Measurements from ENCODE around the gene HNF4A. TPM values are rescaled to one million over a fixed set of nuclear protein-coding genes. Genes with fewer than 3 reads are reported as not detected.

HNF4A gene
- polyA plus RNA-seq, 1 of the 3 experiments (the other 2 are of a cell fraction): not detected

DNA sequence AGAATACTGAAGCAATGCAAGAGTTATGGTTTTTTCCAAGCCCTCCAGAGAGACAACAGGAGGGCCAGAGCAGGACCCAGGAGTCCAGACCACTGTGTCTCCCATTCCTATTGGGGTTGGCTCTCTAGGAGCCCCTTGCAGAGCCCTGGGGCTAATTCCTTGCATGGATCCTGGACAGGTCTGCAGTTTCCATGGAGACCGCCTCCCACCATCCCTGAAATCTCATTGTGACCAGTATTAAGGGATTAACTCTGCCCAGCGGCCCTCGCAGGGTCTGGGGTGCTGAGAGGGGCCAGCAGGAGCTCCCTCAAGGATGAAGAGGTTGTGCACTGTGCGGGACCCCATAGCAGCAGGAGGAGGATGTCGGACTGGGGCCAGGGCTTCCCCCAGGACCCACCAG, 34.8 kb downstream of the HNF4A start:
- H3K9me3 ChIP-seq: no peaks in the 10 kb centered on the region
- peaks cover 0 to 2% of the 10 kb centered on the region in 2 experiments; a peak in 1 of 4 replicates for H3K4me1 ChIP-seq (ENCODE audit: control insufficient read depth in 1 of 2, insufficient read depth in 2 of 2, low read depth in 1 of 2, low read length in 1 of 2)
- no peaks in the 10 kb centered on the region for H3K9me2 ChIP-seq
- no peaks in the 10 kb centered on the region for H3F3A ChIP-seq (replicated peaks; ENCODE audit: insufficient read depth)
- no peaks in the 10 kb centered on the region for H4K20me1 ChIP-seq (ENCODE audit: insufficient read depth)
- 25% methylated on average over 4 of the region's 5 CpGs for WGBS (ENCODE audit: low lambda C conversion rate)
- H3K36me3 ChIP-seq (replicated peaks in 1 of 2; ENCODE audit: control insufficient read depth in 1 of 2, insufficient read depth in 2 of 2, low read length in 1 of 2): no peaks in the 10 kb centered on the region
- CTCF ChIA-PET: interaction anchor here (0.6 to 3.5 kb wide), 9 partner anchors 10 to 220 kb away, joined by 3 to 48 read pairs (median 8); partner anchors contain the start of gene FITM2
- no peaks in the 10 kb centered on the region for H3K79me2 ChIP-seq (ENCODE audit: insufficient read depth)
- DNase-seq: no peak
- POLR2A ChIA-PET: no interaction called here
- TF ChIP-seq GABPA (IDR thresholded peaks at IDR 0.05; ENCODE audit: low read depth): no peak
- no peak for TF ChIP-seq CTCF (IDR thresholded peaks at IDR 0.05)
- TF ChIP-seq FOSL2 (IDR thresholded peaks at IDR 0.05; ENCODE audit: borderline replicate concordance, low read depth): no peak
- TF ChIP-seq MXI1 (IDR thresholded peaks at IDR 0.05; ENCODE audit: low read depth, low read length): no peak
- no peak for TF ChIP-seq RFX5 (IDR thresholded peaks at IDR 0.05; ENCODE audit: low read length)
- TF ChIP-seq YY1 (IDR thresholded peaks at IDR 0.05; ENCODE audit: low read depth): no peak
- TF ChIP-seq NRF1 (IDR thresholded peaks at IDR 0.05; ENCODE audit: low read depth, low read length): no peak
- no peak for TF ChIP-seq EZH2phosphoT487 (IDR thresholded peaks at IDR 0.05; ENCODE audit: borderline replicate concordance, low read depth)
- H3K27ac ChIP-seq (ENCODE audit: low read depth in 2 of 2, low read length in 1 of 2): no peak overlapping the region
- no peak overlapping the region for H3K4me2 ChIP-seq
- peaks cover under 1% of the 10 kb centered on the region; the same call in 1 of the 2 replicates for H3K27me3 ChIP-seq (ENCODE audit: insufficient read depth)
- no peak overlapping the region for H3K9ac ChIP-seq
- no peak overlapping the region for H3K4me3 ChIP-seq (ENCODE audit: low read depth in 2 of 2, low read length in 1 of 2)
- H2AFZ ChIP-seq (ENCODE audit: low read depth): no peak overlapping the region

DNA sequence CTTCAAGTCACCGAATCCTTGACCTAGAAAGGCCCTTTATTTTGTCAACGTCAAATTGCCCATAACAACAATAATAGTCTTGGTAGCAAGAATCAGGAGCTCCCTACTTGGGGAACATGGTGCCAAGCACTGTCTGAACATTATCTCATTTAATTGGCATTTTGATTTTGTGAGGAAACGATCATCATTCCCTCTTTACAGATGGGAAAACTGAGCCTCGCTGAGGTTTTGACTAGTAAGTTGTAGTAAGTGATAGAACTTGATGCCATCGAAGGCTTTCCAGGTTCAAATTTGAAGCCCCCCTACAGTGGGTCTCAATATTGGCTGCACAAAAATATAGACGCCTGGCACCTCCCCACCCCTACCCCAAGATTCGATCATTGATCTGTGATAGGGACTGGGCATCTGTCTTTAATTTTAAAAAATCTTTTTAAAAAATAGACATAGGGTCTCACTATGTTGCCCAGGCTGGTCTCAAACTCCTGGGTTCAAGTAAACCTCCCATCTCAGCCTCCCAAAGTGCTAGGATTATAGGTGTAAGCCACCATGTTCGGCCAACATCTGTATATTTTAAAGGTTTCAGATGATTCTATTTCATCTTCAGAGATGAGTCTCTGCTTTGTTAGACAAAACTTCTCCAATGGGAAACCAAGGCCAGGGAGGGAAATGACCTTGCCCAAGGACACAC, 36.7 kb downstream of the HNF4A start:
- H3K4me2 ChIP-seq: no peak overlapping the region
- 70% methylated on average over 8 of the region's 8 CpGs for WGBS (ENCODE audit: low lambda C conversion rate)
- no peaks in the 10 kb centered on the region for H3F3A ChIP-seq (replicated peaks; ENCODE audit: insufficient read depth)
- no peaks in the 10 kb centered on the region for H4K20me1 ChIP-seq (ENCODE audit: insufficient read depth)
- DNase-seq: no peak
- no peak overlapping the region for H2AFZ ChIP-seq (ENCODE audit: low read depth)
- no peak overlapping the region for H3K27ac ChIP-seq (ENCODE audit: low read depth in 2 of 2, low read length in 1 of 2)
- peaks cover 0 to 2% of the 10 kb centered on the region in 2 experiments; a peak in 1 of 4 replicates for H3K4me1 ChIP-seq (ENCODE audit: control insufficient read depth in 1 of 2, insufficient read depth in 2 of 2, low read depth in 1 of 2, low read length in 1 of 2)
- no peak overlapping the region for H3K4me3 ChIP-seq (ENCODE audit: low read depth in 2 of 2, low read length in 1 of 2)
- H3K27me3 ChIP-seq (ENCODE audit: insufficient read depth): peaks cover 11% of the 10 kb centered on the region; the same call in 1 of the 2 replicates
- CTCF ChIA-PET: interaction anchor here (2.0 to 2.7 kb wide), 4 partner anchors 8 to 218 kb away, joined by 7 to 12 read pairs (median 8); no protein-coding TSS in a partner anchor
- H3K9ac ChIP-seq: no peak overlapping the region
- H3K79me2 ChIP-seq (ENCODE audit: insufficient read depth): no peaks in the 10 kb centered on the region
- POLR2A ChIA-PET: no interaction called here
- no peaks in the 10 kb centered on the region for H3K9me2 ChIP-seq
- H3K36me3 ChIP-seq (replicated peaks in 1 of 2; ENCODE audit: control insufficient read depth in 1 of 2, insufficient read depth in 2 of 2, low read length in 1 of 2): no peaks in the 10 kb centered on the region
- H3K9me3 ChIP-seq: no peaks in the 10 kb centered on the region
- TF ChIP-seq ELF1 (IDR thresholded peaks at IDR 0.05): no peak
- TF ChIP-seq NFIC (IDR thresholded peaks at IDR 0.05; ENCODE audit: borderline replicate concordance): no peak
- no peak for TF ChIP-seq CTCF (IDR thresholded peaks at IDR 0.05)
- TF ChIP-seq MEF2A (IDR thresholded peaks at IDR 0.05; ENCODE audit: borderline replicate concordance, low read depth): no peak
- TF ChIP-seq RCOR1 (IDR thresholded peaks at IDR 0.05; ENCODE audit: low read length): no peak
- TF ChIP-seq FOXJ3 (CRISPR knock-in tag; IDR thresholded peaks at IDR 0.05): no peak
- TF ChIP-seq NRF1 (IDR thresholded peaks at IDR 0.05; ENCODE audit: low read depth, low read length): no peak
- TF ChIP-seq, protein P1, sequence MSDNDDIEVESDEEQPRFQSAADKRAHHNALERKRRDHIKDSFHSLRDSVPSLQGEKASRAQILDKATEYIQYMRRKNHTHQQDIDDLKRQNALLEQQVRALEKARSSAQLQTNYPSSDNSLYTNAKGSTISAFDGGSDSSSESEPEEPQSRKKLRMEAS (IDR thresholded peaks at IDR 0.05; ENCODE audit: low read depth): no peak
- no peak for TF ChIP-seq REST (IDR thresholded peaks at IDR 0.05; ENCODE audit: low read depth, low read length)
- no peak for TF ChIP-seq PBX3 (IDR thresholded peaks at IDR 0.05)
- TF ChIP-seq TEAD4 (IDR thresholded peaks at IDR 0.05; ENCODE audit: borderline replicate concordance, insufficient read depth): no peak
- TF ChIP-seq POLR2AphosphoS5 (IDR thresholded peaks at IDR 0.05; ENCODE audit: low read depth, low read length): no peak
